IPS-18c (cell line): Measurements from ENCODE around the gene ZFYVE27.
"Not testable (repeated sequence)": the region's sequence is repeated elsewhere in the genome, so short reads cannot be mapped to it uniquely, and the experiment has no call there.

Experiments
- H3K4me3 ChIP-seq: 2 replicates; pipeline ENCODE4 v1.7.0; 2013; ENCODE audit warnings: low read depth, mild to moderate bottlenecking, low read length, moderate library complexity; ENCODE audit not compliant: insufficient read depth
- H3K9me3 ChIP-seq: one replicate; pipeline ENCODE4 v1.6.1; 2013; ENCODE audit warnings: mild to moderate bottlenecking, low read length, moderate library complexity; ENCODE audit not compliant: control insufficient read depth, insufficient read depth

ZFYVE27 gene, protein sequence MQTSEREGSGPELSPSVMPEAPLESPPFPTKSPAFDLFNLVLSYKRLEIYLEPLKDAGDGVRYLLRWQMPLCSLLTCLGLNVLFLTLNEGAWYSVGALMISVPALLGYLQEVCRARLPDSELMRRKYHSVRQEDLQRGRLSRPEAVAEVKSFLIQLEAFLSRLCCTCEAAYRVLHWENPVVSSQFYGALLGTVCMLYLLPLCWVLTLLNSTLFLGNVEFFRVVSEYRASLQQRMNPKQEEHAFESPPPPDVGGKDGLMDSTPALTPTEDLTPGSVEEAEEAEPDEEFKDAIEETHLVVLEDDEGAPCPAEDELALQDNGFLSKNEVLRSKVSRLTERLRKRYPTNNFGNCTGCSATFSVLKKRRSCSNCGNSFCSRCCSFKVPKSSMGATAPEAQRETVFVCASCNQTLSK

DNA sequence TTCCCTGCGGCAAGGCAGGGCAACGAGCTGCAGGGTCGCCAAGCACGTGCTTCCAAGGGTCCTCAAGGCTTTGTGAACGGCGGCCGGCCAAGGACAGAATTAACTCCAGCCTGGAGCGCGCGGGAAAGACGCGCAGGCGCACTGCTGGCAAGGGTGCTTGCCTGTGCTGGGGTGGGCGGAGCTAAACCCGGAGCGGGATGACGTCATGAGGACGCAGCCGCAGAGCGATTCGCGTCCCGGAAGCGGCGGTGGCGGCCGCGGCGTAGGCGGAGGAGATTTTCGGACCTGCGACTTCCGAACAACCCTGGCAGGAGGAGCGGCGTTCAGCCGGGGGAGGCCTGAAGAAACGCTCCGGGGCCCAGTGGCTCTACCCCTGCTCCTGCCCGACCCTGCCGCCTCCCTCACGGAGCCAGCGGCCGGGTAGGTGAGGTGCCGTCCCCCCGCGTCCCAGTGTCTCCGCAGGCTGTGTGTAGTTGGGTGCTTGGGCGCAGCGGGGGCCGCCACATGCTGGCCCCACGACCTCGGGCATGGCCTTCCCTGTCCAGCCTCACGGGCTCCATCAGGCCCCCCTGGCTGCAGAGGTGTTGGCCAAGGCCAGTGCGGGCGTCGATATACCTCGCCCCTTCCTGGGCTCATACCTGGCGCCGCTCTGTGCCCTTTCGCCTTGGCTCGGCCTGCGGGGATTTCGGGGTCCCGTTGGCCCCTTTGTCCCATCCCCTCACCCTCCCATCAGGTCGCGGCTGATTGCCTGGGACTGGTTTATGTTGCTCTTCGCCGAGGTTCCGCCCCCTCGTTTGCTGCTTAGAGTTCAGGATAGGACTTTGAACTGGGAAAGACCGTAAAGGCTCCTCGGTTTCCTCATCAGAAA, at the start of gene ZFYVE27:
Gene ZFYVE27, plus strand, starts transcription at position 227 of the 868 bp plus-strand sequence. CDS start 1,350 bp downstream, outside the sequence.
- H3K4me3 ChIP-seq: peak within 1 kb of the TSS; percentile 83
- H3K9me3 ChIP-seq: peaks cover 6% of the 10 kb centered on the region

DNA sequence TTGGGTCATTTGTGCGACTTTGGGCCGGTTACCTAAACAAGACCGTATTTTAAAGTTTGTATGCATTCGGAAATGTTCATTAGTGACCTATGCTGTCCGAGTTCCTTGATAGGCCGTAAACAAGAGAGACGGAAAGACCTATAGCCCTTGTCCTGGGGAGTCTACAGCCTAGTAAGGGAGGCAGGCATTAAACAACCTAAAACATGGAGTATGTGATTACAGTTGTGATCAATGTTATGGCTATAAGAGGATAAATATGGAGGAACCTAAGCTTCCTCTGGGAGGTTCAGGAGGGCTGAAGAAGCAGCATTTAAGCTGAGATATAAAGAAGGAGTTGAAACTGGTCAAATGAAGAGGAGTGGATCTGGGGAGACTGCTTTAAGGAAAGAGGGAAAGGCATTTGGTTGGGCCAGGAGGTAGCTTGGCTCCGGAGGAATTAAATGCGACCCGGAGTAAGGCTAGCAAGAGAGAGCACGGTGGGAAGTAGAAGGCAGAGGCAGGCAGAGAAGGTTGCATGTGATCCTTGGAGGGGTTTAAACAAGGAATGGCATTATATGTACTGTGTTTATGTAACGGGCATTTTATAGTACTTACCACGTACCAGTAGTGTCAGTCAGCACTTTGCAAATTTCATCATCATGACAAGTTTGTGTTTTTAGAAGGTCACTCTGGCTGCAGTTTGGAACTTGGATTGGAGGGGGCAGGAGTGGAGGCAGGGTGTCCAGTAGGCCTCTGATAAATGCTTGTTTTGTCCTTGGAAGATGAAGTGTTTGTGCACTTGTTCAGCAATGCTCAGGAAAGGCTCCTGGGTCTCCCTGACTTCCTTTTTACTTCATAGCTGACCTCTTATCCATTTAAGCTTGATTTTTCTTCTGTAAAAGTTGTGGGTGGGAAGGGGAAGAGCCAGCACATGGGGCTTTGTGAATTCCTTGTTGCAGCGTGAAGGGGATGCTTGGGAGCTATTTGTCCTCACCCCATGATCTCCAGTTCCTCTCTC, 48.8 kb upstream of the ZFYVE27 start:
- Histone ChIP-seq H3K4me3 (peak overlapping the region; percentile 29), H3K9me3 (no peaks in the 10 kb centered on the region)

DNA sequence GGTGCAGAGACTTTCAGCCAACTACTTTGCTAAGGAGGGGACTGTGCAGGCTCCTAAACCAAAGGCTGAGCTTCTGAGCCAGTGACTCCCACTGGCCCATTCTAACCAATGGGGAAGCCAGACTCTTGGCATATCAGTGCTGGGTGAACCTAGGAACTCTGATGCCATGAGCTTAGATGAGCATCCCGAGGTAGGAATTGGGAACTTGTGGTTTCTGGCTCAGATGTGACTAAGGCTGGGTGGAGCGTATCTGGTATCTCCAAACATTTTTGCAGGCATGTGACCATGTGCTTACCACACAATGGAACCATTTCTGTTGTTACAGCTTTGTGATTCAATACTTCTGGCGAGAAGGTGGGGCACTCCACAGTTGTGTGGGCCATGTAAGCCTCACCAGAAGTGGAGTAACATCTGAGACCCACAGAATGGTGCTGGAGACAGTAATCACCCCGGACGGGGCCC, 47.3 kb upstream of the ZFYVE27 start:
- Histone ChIP-seq H3K4me3 (no peak overlapping the region), H3K9me3 (no peaks in the 10 kb centered on the region)

GRCh38 chr10:97690133-97690532, 46.8 kb upstream of the ZFYVE27 start:
- Histone ChIP-seq H3K9me3 (no peaks in the 10 kb centered on the region), H3K4me3 (no peak overlapping the region)

DNA sequence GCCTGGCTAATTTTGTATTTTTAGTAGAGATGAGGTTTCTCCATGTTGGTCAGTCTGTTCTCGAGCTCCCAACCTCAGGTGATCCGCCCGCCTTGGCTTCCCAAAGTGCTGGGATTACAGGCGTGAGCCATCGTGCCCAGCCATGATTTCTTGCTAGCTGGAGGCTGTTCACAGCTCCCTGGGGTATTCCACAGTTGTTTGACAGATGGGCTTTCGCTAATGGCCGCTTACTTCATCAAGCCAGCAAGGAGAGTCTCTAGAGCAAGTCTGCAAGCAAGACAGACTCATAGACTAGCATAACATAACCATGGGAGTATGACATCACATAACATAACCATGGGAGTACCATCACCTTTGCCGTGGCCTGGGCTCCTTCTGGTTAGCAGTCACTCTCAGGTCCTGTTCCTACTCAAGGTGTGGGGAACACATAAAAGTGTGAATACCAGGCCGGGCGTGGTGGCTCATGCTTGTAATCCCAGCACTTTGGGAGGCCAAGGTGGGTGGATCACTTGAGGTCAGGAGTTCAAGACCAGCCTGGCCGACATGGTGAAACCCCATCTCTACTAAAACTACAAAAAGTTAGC, 38.8 kb upstream of the ZFYVE27 start:
- not testable (repeated sequence) for H3K9me3 ChIP-seq, H3K4me3 ChIP-seq

GRCh38 chr10:97701438-97702069, 35.4 kb upstream of the ZFYVE27 start:
- Histone ChIP-seq H3K4me3 (no peak overlapping the region), H3K9me3 (peaks cover 2% of the 10 kb centered on the region)

- H3K4me3 ChIP-seq: no peak overlapping the region
- H3K9me3 ChIP-seq: peaks cover 2% of the 10 kb centered on the region
Measured at GRCh38 chr10:97703398-97704067, 33.4 kb upstream of the ZFYVE27 start.

DNA sequence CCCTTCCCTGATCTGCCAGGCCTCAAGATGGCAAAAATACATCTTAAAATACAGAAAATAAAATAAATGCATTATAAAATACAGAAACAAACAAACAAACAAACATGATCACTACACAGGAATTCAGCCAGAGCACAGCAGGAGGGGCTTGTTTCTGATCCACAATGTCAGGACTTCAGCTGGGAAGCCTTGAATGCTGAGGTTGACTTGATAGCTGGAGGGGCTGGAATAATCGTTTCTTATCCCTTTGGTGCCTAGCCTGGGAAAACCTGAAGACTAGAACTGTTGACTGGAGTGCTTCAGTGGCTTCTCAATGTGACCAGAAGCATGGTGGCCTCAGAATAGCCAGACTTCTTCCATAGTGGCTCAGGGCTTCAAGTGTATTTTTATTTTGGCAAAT, 32.6 kb upstream of the ZFYVE27 start:
- no peak overlapping the region for H3K4me3 ChIP-seq
- H3K9me3 ChIP-seq: peaks cover 2% of the 10 kb centered on the region

DNA sequence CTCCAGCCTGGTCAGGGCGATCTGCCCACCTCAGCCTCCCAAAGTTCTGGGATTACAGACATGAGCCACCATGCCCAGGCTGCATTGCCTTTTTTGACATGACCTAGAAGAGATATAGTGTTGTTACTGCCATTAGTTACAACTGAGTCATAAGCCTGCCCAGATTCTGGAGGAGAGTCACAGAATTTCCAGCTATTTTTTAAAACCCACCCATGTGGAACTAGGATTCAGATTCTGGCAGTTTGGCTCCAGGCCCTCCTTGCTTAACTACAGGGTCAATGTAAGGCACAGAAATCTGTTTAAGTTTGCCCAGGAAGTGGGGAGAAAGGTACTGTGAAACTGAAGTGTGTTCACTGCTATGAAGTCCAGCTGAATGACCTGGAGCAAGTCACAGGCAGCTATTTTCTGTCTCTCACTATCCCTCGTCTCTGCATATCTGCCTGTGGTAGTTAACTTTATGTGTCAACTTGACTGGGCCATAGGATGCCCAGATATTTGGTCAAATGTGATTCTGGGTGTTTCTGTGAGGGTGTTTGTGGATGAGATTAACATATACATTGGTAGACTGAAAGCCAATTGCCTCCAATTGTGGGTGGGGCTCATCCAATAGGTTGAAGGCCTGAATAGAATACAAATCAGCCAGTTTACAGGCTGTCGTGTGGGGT, 31.8 kb upstream of the ZFYVE27 start:
- H3K9me3 ChIP-seq: peaks cover 2% of the 10 kb centered on the region
- no peak overlapping the region for H3K4me3 ChIP-seq

DNA sequence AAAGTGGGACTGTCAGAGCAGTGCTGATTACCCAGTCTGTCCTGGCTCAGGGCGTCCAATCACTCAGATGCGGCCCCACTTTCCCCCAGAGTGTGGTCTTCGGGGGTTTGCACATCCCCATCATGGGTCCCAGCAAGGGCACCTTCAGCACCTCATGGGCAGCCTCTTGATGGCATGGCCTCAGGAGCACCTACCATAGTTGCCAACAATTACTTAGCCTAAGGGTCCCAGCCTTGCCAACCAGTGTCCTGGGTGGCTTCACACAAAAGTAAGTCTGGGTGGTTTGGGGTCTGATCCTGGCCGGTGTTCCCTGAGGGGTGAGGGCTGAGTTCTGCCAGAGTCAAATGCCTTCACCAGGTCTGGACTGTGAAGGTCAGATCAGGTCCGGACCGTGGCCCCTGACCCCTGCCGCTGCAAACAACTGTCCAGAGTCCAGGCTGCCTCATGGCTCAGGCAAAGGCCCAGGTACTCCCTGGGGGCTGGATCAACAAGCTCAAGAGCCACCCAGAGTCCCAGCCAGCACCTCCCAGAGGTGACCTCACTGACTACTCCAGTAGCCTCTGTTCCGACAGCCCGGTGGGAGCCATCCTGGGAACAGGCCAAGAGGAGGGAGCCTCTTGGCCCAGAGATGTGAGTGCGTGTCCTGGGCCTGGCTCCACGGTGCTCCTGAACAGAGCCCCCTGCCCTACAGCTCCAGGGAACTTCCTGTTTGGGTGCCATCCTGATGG, 29.6 kb upstream of the ZFYVE27 start:
- no peak overlapping the region for H3K4me3 ChIP-seq
- H3K9me3 ChIP-seq: peaks cover 2% of the 10 kb centered on the region

DNA sequence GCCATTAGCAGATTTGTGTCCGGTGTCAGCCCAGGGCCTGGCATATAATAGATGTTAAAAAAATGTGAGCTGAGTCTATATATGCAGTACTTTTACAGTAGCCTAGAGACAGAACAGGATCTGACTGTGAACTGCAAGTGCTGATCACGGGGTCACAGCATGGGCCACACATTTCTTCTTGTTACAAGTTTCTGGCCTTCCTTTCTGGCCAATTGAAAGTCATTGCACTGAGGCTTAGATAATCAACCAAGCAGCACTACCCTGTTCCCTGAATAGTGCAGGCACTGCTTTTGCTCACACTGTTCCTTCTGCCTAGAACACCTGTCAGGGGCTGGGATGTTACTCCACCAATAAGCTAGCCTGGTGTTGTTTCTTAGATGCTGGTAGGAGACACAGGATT, 28.8 kb upstream of the ZFYVE27 start:
- Histone ChIP-seq H3K4me3 (no peak overlapping the region), H3K9me3 (peaks cover 2% of the 10 kb centered on the region)

- no peak overlapping the region for H3K4me3 ChIP-seq
- peaks cover 2% of the 10 kb centered on the region for H3K9me3 ChIP-seq
Measured at GRCh38 chr10:97708976-97709946, 27.7 kb upstream of the ZFYVE27 start.

GRCh38 chr10:97711640-97712572, 25.0 kb upstream of the ZFYVE27 start:
- Histone ChIP-seq H3K9me3 (no peaks in the 10 kb centered on the region), H3K4me3 (no peak overlapping the region)
